ENCODE results near the gene TSPAN18. TPM values are rescaled to one million over a fixed set of nuclear protein-coding genes. Genes with fewer than 3 reads are reported as not detected.
A peak's percentile ranks its signal among the peaks of the same experiment; 100 is the strongest.

Gene TSPAN18
- total RNA-seq, 1 donor from 2014 or later = 46.4 TPM

GRCh38 chr11:44822369-44822768 lies 95.6 kb downstream of the TSPAN18 start:
- no peak for ATAC-seq
- no peaks in the 10 kb centered on the region for H3K4me1 ChIP-seq
- H3K4me3 ChIP-seq = no peak overlapping the region
- no peak for DNase-seq
- no peak overlapping the region for H3K27ac ChIP-seq
- TF ChIP-seq CTCF (IDR thresholded peaks at IDR 0.05) = no peak
- no peaks in the 10 kb centered on the region for H3K9me3 ChIP-seq
- intact Hi-C loops (cut with DNase I) = no loop called here
- H3K27me3 ChIP-seq = no peaks in the 10 kb centered on the region
- no peaks in the 10 kb centered on the region for H3K36me3 ChIP-seq

GRCh38 chr11:44823006-44823405 lies 96.2 kb downstream of the TSPAN18 start:
- no peak overlapping the region for H3K27ac ChIP-seq
- no peak for ATAC-seq
- H3K4me1 ChIP-seq = no peaks in the 10 kb centered on the region
- no peaks in the 10 kb centered on the region for H3K36me3 ChIP-seq
- no peaks in the 10 kb centered on the region for H3K27me3 ChIP-seq
- H3K9me3 ChIP-seq = no peaks in the 10 kb centered on the region
- peak; percentile 20 for TF ChIP-seq CTCF (IDR thresholded peaks at IDR 0.05)
- DNase-seq = peak; percentile 33
- no peak overlapping the region for H3K4me3 ChIP-seq
- intact Hi-C loops (cut with DNase I) = no loop called here

- no peak for TF ChIP-seq CTCF (IDR thresholded peaks at IDR 0.05)
- intact Hi-C loops (cut with DNase I) = no loop called here
- no peak for ATAC-seq
- H3K4me1 ChIP-seq = no peaks in the 10 kb centered on the region
- no peaks in the 10 kb centered on the region for H3K27me3 ChIP-seq
- no peaks in the 10 kb centered on the region for H3K9me3 ChIP-seq
- H3K27ac ChIP-seq = no peak overlapping the region
- H3K36me3 ChIP-seq = no peaks in the 10 kb centered on the region
- H3K4me3 ChIP-seq = no peak overlapping the region
- DNase-seq = peak; percentile 9
These were observed 97.1 kb downstream of the TSPAN18 start for GRCh38 chr11:44823868-44824267.

- intact Hi-C loops (cut with DNase I) = no loop called here
- H3K27ac ChIP-seq = no peak overlapping the region
- no peak overlapping the region for H3K4me3 ChIP-seq
- H3K27me3 ChIP-seq = no peaks in the 10 kb centered on the region
- no peak for TF ChIP-seq CTCF (IDR thresholded peaks at IDR 0.05)
- ATAC-seq = no peak
- peak; percentile 39 for DNase-seq
- H3K4me1 ChIP-seq = no peaks in the 10 kb centered on the region
- no peaks in the 10 kb centered on the region for H3K36me3 ChIP-seq
- no peaks in the 10 kb centered on the region for H3K9me3 ChIP-seq
These were observed 97.5 kb downstream of the TSPAN18 start for GRCh38 chr11:44824300-44824704.

GRCh38 chr11:44825058-44825785 lies 98.5 kb downstream of the TSPAN18 start:
- no peaks in the 10 kb centered on the region for H3K9me3 ChIP-seq
- DNase-seq (peak; percentile 47), ATAC-seq (no peak)
- intact Hi-C loops (cut with DNase I) = no loop called here
- no peak overlapping the region for H3K4me3 ChIP-seq
- no peaks in the 10 kb centered on the region for H3K36me3 ChIP-seq
- H3K27me3 ChIP-seq = no peaks in the 10 kb centered on the region
- no peak for TF ChIP-seq CTCF (IDR thresholded peaks at IDR 0.05)
- no peak overlapping the region for H3K27ac ChIP-seq
- no peaks in the 10 kb centered on the region for H3K4me1 ChIP-seq
